ENCODE measurements around the gene TLE3. TPM values are rescaled to one million over a fixed set of nuclear protein-coding genes. Genes with fewer than 3 reads are reported as not detected.

Gene TLE3
- total RNA-seq, 1 donor from 2014 or later = 63.7 TPM

- Histone ChIP-seq H3K36me3 (peaks cover 35% of the 10 kb centered on the region), H3K27me3 (ENCODE audit: low read depth) (no peaks in the 10 kb centered on the region), H3K9me3 (no peaks in the 10 kb centered on the region), H3K4me1 (peaks cover 83% of the 10 kb centered on the region), H3K4me3 (peak overlapping the region; percentile 27), H3K27ac (no peak overlapping the region)
- DNase-seq (no peak), ATAC-seq (no peak)
- no peak for TF ChIP-seq CTCF (IDR thresholded peaks at IDR 0.05)
- intact Hi-C loops (cut with DNase I) = no loop called here
Observed at GRCh38 chr15:70092464-70093027, 5.2 kb downstream of the TLE3 start.

GRCh38 chr15:70091726-70092463 is 5.8 kb downstream of the TLE3 start:
- intact Hi-C loops (cut with DNase I) = no loop called here
- ATAC-seq (peak; percentile 22 to 25), DNase-seq (no peak)
- no peak for TF ChIP-seq CTCF (IDR thresholded peaks at IDR 0.05)
- Histone ChIP-seq H3K9me3 (no peaks in the 10 kb centered on the region), H3K27ac (no peak overlapping the region), H3K36me3 (peaks cover 42% of the 10 kb centered on the region), H3K4me3 (peak overlapping the region; percentile 27), H3K4me1 (peaks cover 89% of the 10 kb centered on the region), H3K27me3 (ENCODE audit: low read depth) (no peaks in the 10 kb centered on the region)

GRCh38 chr15:70090436-70091296 is 7.1 kb downstream of the TLE3 start:
- intact Hi-C loops (cut with DNase I) = no loop called here
- peaks cover 97% of the 10 kb centered on the region for H3K4me1 ChIP-seq
- ATAC-seq (no peak), DNase-seq (no peak)
- no peak overlapping the region for H3K27ac ChIP-seq
- no peak overlapping the region for H3K4me3 ChIP-seq
- no peaks in the 10 kb centered on the region for H3K9me3 ChIP-seq
- H3K27me3 ChIP-seq (ENCODE audit: low read depth) = no peaks in the 10 kb centered on the region
- TF ChIP-seq CTCF (IDR thresholded peaks at IDR 0.05) = no peak
- peaks cover 54% of the 10 kb centered on the region for H3K36me3 ChIP-seq

GRCh38 chr15:70089692-70089971 is 8.1 kb downstream of the TLE3 start:
- intact Hi-C loops (cut with DNase I) = no loop called here
- H3K27ac ChIP-seq = no peak overlapping the region
- ATAC-seq = no peak
- H3K4me3 ChIP-seq = no peak overlapping the region
- peaks cover 87% of the 10 kb centered on the region for H3K4me1 ChIP-seq
- H3K9me3 ChIP-seq = no peaks in the 10 kb centered on the region
- no peak for TF ChIP-seq CTCF (IDR thresholded peaks at IDR 0.05)
- H3K36me3 ChIP-seq = peaks cover 64% of the 10 kb centered on the region
- H3K27me3 ChIP-seq (ENCODE audit: low read depth) = no peaks in the 10 kb centered on the region
- no peak for DNase-seq

- DNase-seq (no peak), ATAC-seq (peak; percentile 6 to 34)
- intact Hi-C loops (cut with DNase I) = no loop called here
- Histone ChIP-seq H3K27ac (no peak overlapping the region), H3K36me3 (peaks cover 70% of the 10 kb centered on the region), H3K4me3 (no peak overlapping the region), H3K9me3 (no peaks in the 10 kb centered on the region), H3K4me1 (peaks cover 82% of the 10 kb centered on the region), H3K27me3 (ENCODE audit: low read depth) (no peaks in the 10 kb centered on the region)
- TF ChIP-seq CTCF (IDR thresholded peaks at IDR 0.05) = no peak
Observed at GRCh38 chr15:70088887-70089691, 8.6 kb downstream of the TLE3 start.
